Fibroblast of mammary gland (primary cell): Measurements from ENCODE around the gene MAGI2.
"Not testable (repeated sequence)": the region's sequence is repeated elsewhere in the genome, so short reads cannot be mapped to it uniquely, and the experiment has no call there.

Source experiments
- DNase-seq: peaks from one replicate; pipeline ENCODE4 v3.0.0-alpha.2; 2010; ENCODE audit warnings: low read depth
- H3K4me3 ChIP-seq: 2 replicates; pipeline ENCODE4 v1.5.1; 2011; ENCODE audit warnings: low read depth, mild to moderate bottlenecking, low read length, moderate library complexity; ENCODE audit not compliant: control insufficient read depth
- CTCF ChIP-seq: conservative IDR thresholded peaks from 2 replicates; pipeline ENCODE4 v1.5.1; 2011; ENCODE audit warnings: low read depth, low read length, inconsistent platforms; ENCODE audit not compliant: control insufficient read depth, insufficient read depth

MAGI2 gene

GRCh38 chr7:79453266-79453557 lies 255 bp downstream of the MAGI2 start:
- no peak for TF ChIP-seq CTCF
- H3K4me3 ChIP-seq: peak overlapping the region; percentile 91
- DNase-seq: no peak

- peak; percentile 43 for DNase-seq
- peak overlapping the region; percentile 91 for H3K4me3 ChIP-seq
- TF ChIP-seq CTCF: no peak
Measured at GRCh38 chr7:79452495-79453265, 787 bp downstream of the MAGI2 start.

GRCh38 chr7:79452032-79452494 lies 1.4 kb downstream of the MAGI2 start:
- peak; percentile 84 for DNase-seq
- peak overlapping the region; percentile 91 for H3K4me3 ChIP-seq

GRCh38 chr7:79451580-79451979 lies 1.9 kb downstream of the MAGI2 start:
- H3K4me3 ChIP-seq: peak overlapping the region; percentile 91
- TF ChIP-seq CTCF: no peak
- peak; percentile 25 for DNase-seq

More at GRCh38 chr7:79452032-79452494, 1.4 kb downstream of the MAGI2 start:
- TF ChIP-seq CTCF: no peak

GRCh38 chr7:79442766-79443165 lies 10.7 kb downstream of the MAGI2 start:
- not testable (repeated sequence) for DNase-seq, H3K4me3 ChIP-seq

GRCh38 chr7:79436378-79436777 lies 17.1 kb downstream of the MAGI2 start:
- DNase-seq: peak; percentile 48
- no peak for TF ChIP-seq CTCF
- no peak overlapping the region for H3K4me3 ChIP-seq

- DNase-seq: no peak
- no peak for TF ChIP-seq CTCF
- no peak overlapping the region for H3K4me3 ChIP-seq
Measured at GRCh38 chr7:79434867-79435266, 18.6 kb downstream of the MAGI2 start.
